Measurements from ENCODE around the gene IRF8.

DNA sequence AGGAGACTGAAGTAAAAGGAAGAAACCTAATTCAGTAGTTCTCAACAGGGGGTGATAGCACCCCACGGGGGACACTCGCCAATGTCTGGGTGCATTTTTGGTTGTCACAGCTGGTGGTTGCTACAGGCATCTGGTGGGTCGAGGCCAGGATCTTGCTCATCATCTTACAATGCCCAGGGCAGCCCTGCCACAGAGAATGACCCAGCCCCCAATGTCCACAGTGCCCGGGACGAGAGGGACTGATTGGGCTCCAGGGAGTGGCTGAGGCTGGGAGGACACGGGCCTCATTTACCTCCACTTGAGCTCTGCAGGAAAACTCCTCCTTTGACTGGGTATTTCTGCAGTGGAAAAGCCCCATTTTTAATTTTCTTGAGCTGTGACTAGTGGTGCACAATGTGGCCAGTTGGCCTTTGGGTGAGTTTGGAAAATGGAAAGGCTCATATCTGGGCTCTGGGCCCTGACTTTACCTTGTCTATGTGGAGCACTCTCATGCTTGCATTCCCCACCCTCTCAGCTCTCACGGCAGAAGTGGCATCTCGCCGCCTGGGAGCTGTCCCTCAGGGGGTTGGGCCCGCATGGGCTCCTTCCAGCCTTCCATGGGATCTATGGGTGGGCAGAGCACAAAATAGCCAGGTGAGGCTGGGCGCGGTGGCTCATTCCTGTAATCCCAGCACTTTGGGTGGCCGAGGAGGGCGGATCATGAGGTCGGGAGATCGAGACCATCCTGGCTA, 37.7 kb upstream of the IRF8 start:
- no peak for TF ChIP-seq RAD21 (IDR thresholded peaks at IDR 0.05; ENCODE audit: low read length)
- TF ChIP-seq, protein P1, sequence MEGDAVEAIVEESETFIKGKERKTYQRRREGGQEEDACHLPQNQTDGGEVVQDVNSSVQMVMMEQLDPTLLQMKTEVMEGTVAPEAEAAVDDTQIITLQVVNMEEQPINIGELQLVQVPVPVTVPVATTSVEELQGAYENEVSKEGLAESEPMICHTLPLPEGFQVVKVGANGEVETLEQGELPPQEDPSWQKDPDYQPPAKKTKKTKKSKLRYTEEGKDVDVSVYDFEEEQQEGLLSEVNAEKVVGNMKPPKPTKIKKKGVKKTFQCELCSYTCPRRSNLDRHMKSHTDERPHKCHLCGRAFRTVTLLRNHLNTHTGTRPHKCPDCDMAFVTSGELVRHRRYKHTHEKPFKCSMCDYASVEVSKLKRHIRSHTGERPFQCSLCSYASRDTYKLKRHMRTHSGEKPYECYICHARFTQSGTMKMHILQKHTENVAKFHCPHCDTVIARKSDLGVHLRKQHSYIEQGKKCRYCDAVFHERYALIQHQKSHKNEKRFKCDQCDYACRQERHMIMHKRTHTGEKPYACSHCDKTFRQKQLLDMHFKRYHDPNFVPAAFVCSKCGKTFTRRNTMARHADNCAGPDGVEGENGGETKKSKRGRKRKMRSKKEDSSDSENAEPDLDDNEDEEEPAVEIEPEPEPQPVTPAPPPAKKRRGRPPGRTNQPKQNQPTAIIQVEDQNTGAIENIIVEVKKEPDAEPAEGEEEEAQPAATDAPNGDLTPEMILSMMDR (conservative IDR thresholded peaks at IDR 0.05; ENCODE audit: low read depth, low read length), result no peak
- TF ChIP-seq FOS (IDR thresholded peaks at IDR 0.05; ENCODE audit: low read depth, low read length), result no peak
- no peak for TF ChIP-seq RFX5 (IDR thresholded peaks at IDR 0.05; ENCODE audit: low read depth, low read length)
- no peak for TF ChIP-seq SMC3 (IDR thresholded peaks at IDR 0.05; ENCODE audit: low read depth, low read length)
- no peak for TF ChIP-seq RCOR1 (IDR thresholded peaks at IDR 0.05; ENCODE audit: insufficient replicate concordance, low read length)
- no peak for TF ChIP-seq CEBPB (IDR thresholded peaks at IDR 0.05; ENCODE audit: low read depth, low read length)
- no peak for TF ChIP-seq POLR2A (IDR thresholded peaks at IDR 0.05; ENCODE audit: low read depth, low read length)
- no peak for TF ChIP-seq USF2 (IDR thresholded peaks at IDR 0.05; ENCODE audit: low read depth, low read length)
- no peak for TF ChIP-seq MXI1 (IDR thresholded peaks at IDR 0.05; ENCODE audit: borderline replicate concordance, low read depth, low read length)
- TF ChIP-seq BHLHE40 (IDR thresholded peaks at IDR 0.05; ENCODE audit: low read depth, low read length), result no peak
- TF ChIP-seq, protein P2, sequence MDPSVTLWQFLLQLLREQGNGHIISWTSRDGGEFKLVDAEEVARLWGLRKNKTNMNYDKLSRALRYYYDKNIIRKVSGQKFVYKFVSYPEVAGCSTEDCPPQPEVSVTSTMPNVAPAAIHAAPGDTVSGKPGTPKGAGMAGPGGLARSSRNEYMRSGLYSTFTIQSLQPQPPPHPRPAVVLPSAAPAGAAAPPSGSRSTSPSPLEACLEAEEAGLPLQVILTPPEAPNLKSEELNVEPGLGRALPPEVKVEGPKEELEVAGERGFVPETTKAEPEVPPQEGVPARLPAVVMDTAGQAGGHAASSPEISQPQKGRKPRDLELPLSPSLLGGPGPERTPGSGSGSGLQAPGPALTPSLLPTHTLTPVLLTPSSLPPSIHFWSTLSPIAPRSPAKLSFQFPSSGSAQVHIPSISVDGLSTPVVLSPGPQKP (IDR thresholded peaks at IDR 0.05; ENCODE audit: borderline replicate concordance, low read depth, low read length), result no peak
- no peak for TF ChIP-seq CHD1 (IDR thresholded peaks at IDR 0.05; ENCODE audit: low read depth, low read length)
